Activated naive CD8-positive, alpha-beta T cell treated with anti-CD3 and anti-CD28 coated beads, Interleukin-2, amount 50 U/mL, for 16 hours (primary cell): ENCODE results near the gene PRDM11.

Source experiments
- DNase-seq: peaks from one replicate; pipeline ENCODE4 v3.0.0-alpha.2; 2020; ENCODE audit warnings: low read depth, low spot score

The PRDM11 gene

GRCh38 chr11:45174168-45174835, 27.9 kb downstream of the PRDM11 start:
- DNase-seq: no peak

GRCh38 chr11:45174963-45175362, 28.5 kb downstream of the PRDM11 start:
- no peak for DNase-seq

GRCh38 chr11:45176996-45177395, 30.6 kb downstream of the PRDM11 start:
- no peak for DNase-seq

- DNase-seq: no peak
Observed at GRCh38 chr11:45178223-45178622, 31.8 kb downstream of the PRDM11 start.

GRCh38 chr11:45178890-45179671, 32.6 kb downstream of the PRDM11 start:
- DNase-seq: no peak

GRCh38 chr11:45179686-45180178, 33.3 kb downstream of the PRDM11 start:
- no peak for DNase-seq

GRCh38 chr11:45180179-45180847, 33.9 kb downstream of the PRDM11 start:
- DNase-seq: no peak

- peak; percentile 22 for DNase-seq
Observed at GRCh38 chr11:45180848-45181192, 34.4 kb downstream of the PRDM11 start.

GRCh38 chr11:45181193-45181888, 34.9 kb downstream of the PRDM11 start:
- no peak for DNase-seq

GRCh38 chr11:45181889-45182550, 35.6 kb downstream of the PRDM11 start:
- no peak for DNase-seq

- DNase-seq: no peak
Observed at GRCh38 chr11:45182902-45183301, 36.5 kb downstream of the PRDM11 start.

- no peak for DNase-seq
Observed at GRCh38 chr11:45184640-45185039, 38.2 kb downstream of the PRDM11 start.

- no peak for DNase-seq
Observed at GRCh38 chr11:45185228-45185729, 38.8 kb downstream of the PRDM11 start.

- DNase-seq: no peak
Observed at GRCh38 chr11:45187375-45187774, 40.9 kb downstream of the PRDM11 start.

- no peak for DNase-seq
Observed at GRCh38 chr11:45188127-45188526, 41.7 kb downstream of the PRDM11 start.

GRCh38 chr11:45189230-45189629, 42.8 kb downstream of the PRDM11 start:
- no peak for DNase-seq

GRCh38 chr11:45193695-45194094, 47.3 kb downstream of the PRDM11 start:
- no peak for DNase-seq

GRCh38 chr11:45204761-45205160, 58.3 kb downstream of the PRDM11 start:
- no peak for DNase-seq

GRCh38 chr11:45205978-45206377, 59.5 kb downstream of the PRDM11 start:
- DNase-seq: no peak

- no peak for DNase-seq
Observed at GRCh38 chr11:45208135-45208534, 61.7 kb downstream of the PRDM11 start.
